GM04503 (cell line): ENCODE measurements around the gene ACOT7.
"Not testable (repeated sequence)": the region's sequence is repeated elsewhere in the genome, so short reads cannot be mapped to it uniquely, and the experiment has no call there.

ENCODE experiments used
- DNase-seq: peaks from one replicate; pipeline ENCODE4 v3.0.0-alpha.2; 2012; ENCODE audit warnings: low read depth

The ACOT7 gene

GRCh38 chr1:6310116-6310848 lies 83.3 kb downstream of the ACOT7 start:
- DNase-seq, result no peak

GRCh38 chr1:6309564-6309963 lies 84.0 kb downstream of the ACOT7 start:
- DNase-seq, result no peak

- DNase-seq, result no peak
Measured at GRCh38 chr1:6308449-6308848, 85.1 kb downstream of the ACOT7 start.

DNA sequence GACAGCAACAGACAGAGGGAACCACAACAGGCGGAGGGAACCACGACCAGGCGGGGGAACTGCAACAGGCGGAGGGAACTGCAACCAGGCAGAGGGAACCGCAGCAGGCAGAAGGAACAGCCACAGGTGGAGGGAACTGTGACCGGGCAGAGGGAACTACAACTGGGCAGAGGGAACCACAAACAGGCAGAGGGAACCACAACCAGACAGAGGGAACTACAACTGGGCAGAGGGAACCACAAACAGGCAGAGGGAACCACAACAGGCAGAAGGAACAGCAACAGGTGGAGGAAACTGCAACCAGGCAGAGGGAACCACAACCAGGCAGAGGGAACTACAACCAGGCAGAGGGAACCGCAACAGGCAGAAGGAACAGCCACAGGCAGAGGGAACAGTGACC lies 85.9 kb downstream of the ACOT7 start:
- DNase-seq, result not testable (repeated sequence)

DNA sequence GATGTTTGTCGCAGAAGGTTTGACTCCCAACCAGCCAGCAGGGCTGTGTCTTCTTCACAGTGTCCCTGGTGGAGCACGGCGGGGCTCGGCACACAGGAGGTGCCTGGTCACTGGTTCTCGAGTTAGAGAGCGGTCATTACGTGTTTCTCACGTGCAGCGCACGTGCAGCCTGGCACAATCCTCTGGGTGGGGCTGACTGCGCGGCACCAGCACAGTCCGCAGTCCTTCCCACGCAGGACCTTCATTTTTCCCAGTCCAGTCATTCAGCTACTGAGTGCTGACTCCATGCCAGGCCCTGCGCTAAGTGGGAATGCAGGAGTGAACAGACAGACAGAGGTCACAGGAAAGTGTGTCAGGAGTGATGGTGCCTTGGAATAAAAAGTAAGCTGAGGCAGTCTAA lies 86.5 kb downstream of the ACOT7 start:
- no peak for DNase-seq

DNA sequence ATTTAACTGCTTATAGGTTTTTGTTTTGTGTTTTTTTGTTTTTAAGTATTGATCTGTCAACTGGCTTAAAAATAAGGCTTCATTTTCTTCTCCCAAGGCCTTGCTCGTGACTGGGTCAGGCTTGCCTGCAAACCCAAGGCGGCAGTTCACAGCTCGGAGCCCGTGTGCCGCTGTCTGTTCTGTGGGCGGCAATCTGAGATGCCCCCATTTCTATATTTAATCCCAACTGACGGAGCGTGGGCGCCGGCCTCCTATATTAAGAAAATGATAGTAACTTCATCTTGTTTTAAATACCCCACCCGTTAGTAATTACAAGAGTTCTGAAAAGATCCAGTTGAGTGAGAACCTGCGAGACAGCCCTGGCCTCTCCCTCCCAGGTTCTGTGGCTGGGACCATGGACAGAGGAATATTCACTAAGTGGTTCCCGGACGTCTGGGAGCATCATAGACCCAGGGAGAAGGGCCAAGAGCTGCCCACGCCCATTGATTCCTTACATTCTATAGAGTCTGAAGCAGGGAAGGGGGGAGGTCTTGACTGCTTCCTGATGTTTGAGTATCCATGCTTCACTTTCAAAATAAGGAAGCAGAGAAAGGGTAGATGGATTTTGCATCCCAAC lies 90.1 kb downstream of the ACOT7 start:
- no peak for DNase-seq

GRCh38 chr1:6302568-6302967 lies 91.0 kb downstream of the ACOT7 start:
- no peak for DNase-seq

GRCh38 chr1:6301526-6301925 lies 92.0 kb downstream of the ACOT7 start:
- DNase-seq, result no peak

DNA sequence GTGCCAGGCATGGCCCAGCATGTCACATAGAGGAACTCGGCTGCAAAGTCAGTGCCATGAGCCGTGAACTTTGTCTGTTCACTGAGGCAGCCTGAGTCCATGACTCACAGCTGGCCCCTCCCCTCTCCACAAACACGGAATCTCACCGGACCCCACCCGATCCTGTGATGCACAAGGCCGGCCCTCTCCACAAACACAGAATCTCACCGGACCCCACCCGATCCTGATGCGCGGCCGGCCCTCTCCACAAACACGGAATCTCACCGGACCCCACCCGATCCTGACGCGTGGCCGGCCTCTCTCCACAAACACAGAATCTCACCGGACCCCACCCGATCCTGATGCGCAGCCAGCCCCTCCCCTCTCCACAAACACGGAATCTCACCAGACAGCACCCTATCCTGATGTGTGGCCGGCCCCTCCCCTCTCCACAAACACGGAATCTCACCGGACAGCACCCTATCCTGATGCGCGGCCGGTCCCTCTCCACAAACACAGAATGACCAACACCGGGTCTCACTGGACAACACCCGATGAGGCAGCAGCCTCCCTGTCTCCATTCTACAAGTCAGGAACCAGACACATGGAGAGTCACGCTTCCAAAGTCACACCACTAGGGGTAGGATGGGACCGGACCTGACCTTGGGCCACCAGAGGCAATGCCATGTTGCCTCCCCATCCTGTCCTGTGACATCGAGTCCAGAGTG lies 93.1 kb downstream of the ACOT7 start:
- DNase-seq, result no peak

- no peak for DNase-seq
Measured at GRCh38 chr1:6299557-6300165, 93.9 kb downstream of the ACOT7 start.

- no peak for DNase-seq
Measured at GRCh38 chr1:6298940-6299465, 94.6 kb downstream of the ACOT7 start.

DNA sequence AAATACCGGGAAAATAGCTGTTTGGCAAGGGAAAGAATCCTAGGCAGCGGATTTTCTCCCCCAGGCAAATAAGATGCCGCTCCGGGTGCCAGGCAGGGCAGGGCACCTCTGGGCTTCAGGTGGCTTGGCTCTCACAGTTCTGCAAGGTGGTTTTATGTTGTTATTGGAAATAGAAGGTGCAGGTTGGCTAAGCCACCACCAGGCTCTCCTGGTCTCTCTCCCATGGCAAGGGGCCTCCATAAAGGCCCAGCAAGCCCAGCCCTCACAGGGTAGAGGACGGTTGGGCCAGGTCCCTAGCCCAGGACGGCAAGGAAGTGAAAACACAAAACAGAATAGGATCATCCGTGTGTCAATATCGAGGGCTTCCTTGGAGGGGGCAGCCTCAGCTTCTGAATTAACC lies 95.0 kb downstream of the ACOT7 start:
- DNase-seq, result no peak

DNA sequence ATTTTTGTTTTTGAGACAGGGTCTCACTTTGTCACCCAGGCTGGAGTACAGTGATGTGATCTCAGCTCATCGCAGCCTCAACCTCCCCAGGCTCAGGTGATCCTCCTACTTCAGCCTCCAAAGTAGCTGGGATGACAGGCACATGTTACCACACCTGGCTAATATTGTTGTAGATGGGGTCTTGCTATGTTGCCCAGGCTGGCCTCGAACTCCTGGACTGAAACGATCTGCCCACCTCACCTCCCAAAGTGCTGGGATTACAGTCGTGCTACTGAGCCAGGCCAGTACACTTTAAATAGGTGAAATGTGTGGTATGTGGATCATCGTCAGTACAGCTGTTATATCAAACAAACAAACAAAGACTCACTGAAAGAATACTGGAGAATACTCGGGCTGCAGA lies 97.7 kb downstream of the ACOT7 start:
- no peak for DNase-seq

DNA sequence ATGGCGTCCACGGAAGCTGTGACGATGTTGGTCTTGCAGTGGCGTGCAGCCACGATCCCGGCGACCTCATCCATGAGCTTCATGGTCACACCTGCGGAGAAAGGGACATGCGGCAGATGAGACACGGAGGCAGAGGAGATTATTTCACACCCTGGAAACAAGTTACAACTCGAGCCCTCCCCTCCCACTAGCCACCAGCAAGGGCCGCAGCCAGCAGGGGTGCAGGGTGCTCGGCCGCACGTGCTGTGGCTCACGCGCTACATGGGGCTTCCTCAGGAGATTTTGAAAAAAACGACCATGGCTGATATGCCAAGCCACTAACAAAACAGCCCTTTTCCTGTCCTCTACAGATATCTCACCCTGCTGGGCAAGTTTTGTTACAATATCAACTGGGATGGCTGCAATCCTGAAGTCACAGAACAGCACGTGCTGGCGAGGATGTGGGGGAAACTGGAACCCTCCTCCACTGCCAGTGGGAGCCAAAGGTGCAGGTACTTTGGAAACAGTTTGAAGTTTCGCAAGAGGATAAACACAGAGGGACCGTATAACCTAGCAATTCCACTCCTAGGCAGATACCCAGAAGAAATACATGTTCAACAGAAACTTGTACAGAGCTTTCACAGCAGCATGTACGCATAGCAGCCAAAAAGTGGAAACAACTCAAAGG lies 98.5 kb downstream of the ACOT7 start:
- DNase-seq, result no peak

DNA sequence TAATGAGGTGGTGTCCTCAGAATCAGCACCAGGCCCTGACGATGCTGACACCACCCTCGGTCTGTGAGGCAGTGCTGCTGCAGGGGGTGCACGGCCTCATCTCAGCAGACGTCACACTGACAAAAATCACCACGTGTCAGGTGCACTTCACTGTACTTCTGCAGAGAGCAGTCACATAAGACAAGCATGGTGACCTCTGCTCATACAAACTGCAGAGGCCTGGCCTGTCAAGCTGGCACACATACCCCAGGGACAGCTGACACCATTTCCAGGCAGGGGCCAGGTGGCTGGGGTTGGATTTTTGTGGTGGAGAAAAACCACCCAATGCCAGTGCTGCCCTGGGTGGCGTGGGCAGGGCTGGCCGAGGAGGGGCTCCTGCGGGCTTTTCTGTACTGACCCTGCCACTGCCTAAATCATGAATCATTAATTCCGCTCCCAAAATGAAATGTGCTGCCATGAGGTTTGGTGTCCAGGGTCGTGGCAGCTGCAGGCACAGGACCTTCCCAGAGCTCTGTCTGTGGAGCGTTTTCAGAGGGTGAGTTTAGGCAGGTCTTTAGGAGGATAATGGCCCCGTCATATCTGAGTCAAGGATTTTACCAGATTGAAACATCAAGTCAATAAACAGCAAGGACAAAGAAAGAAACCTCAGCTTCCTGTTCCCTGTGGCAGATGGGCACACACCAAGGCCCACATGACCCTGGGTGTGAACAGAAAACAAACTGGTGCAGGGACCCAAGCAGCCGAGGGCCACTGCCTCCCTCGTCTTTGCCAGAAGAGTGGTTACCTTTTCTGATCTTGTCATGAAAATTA lies 99.3 kb downstream of the ACOT7 start:
- DNase-seq, result no peak

DNA sequence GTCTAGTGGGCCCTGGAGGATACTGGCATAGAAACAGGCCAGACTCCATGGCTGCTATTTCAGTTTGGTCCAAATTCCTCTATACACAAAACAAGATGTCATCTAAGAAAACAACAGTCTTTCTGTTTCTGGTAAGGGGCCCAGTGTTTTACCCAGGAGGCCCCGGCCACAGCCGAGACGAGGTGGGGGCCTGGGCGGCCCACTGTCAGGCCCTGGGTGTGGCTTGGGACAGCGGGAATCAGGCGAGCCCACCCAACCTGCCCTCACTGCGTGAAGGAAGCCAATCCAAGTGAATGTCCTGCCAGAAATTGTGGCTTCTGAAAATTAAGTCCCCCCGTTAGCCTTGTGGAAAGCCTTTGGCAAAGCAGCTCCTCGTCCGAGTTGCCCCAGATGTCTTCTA lies 101.5 kb downstream of the ACOT7 start:
- no peak for DNase-seq

DNA sequence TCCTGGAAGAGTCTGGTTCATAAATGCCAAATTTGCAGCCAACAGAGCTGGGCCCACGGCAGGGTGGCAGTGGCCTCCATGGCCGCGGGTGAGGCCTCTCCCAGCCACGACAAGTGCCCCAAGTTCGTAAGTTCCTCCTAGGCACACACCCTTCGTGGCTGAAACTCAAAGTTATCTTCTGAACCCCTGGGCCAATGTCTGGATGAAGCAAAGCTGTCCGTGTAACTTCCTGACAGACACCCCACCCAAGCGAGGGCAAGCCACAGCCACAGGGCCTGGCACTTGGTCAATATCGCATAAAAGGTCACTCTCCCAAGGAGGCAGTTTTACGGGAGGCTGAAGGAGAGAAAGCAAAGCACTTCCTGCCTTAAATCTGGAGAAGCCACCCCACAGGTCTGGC lies 104.9 kb downstream of the ACOT7 start:
- DNase-seq, result no peak

GRCh38 chr1:6288026-6288425 lies 105.5 kb downstream of the ACOT7 start:
- no peak for DNase-seq

GRCh38 chr1:6287431-6287886 lies 106.1 kb downstream of the ACOT7 start:
- no peak for DNase-seq

DNA sequence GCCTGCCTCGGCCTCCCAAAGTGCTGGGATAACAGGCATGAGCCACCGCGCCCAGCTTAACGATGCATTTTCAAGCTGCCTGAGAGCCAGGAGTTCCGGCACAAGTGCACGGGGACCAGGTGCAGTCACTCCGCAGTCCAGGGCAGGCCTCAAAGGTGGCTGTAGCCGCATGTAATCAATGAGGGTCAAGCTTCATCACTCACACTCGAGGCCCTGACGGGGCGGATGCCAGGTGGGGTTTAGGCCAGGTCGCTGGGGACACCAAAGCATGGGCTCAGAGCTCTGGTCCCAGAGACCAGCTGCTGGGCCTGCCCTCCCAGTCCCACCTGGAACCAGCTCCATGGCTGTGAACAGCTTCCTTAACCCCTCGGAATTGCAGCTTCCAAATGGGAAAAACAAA lies 106.5 kb downstream of the ACOT7 start:
- no peak for DNase-seq

DNA sequence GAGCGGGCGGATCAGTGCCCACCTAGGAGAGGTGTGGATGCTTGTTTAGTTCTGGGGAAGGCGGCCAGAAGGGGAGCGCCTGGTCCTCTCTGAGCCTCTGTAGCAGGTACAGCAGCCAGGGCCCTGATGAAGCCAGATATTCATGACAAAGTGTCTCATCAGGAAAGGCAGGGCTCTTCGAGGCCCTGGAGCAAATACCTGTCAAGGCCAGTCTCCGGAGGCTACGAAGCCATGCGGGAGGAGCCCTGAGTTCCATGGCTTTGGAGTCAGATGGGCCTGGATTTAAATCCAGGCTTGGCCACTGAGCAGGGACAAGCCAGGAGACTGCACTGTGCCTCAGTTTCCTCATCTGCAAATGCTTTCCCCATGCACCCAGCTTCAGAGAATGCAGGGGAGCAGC lies 107.3 kb downstream of the ACOT7 start:
- no peak for DNase-seq
